ENCODE results near the gene CCDC18.
A peak's percentile ranks its signal among the peaks of the same experiment; 100 is the strongest.

Gene CCDC18

DNA sequence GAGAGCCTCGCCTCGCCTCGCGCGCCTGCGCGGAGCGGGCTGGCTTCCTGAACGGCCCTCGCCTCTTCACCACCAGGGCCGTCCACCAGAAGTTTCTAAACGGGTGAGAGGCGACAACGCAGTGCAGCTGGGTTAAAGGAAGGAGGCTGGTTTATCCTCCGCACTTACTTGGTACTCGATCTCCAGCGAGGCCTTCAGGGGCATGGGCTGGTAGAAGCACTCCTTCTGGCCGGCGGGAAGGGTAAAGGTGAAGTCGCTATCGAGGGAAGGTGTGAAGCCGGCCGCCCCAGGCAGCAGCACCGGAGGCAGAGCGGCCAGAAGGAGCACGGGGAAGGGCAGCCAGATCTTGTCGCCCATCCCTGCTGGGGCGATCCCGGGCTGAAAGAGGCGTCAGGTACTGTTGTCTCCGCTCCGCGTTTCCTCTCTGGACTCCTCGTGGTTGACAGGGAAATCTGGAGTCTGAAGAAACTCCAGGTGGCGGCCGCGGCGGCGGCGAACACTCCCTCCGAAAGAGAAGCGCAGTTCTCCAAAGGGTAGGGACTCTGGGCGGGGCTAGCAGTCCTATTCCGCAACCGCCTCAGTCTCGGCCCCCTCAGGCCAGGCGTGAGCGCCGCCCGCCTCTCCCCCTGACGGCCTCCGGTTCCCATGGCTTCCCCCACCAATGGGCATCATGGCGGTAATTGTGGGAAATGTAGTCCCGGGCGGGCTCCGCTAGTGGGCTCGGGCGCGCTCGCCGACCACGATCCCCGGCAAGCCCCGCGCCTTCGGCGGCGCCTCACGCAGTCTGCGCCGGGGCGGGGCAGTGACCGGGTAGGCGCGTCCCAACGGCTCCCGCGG is 420 bp upstream of the CCDC18 start, which contains the start of gene TMED5 (continued):
- TF ChIP-seq INSM2 (tag by site-specific recombination; IDR thresholded peaks at IDR 0.05) (peak; percentile 22; the same call in 1 of the 2 replicates), GLI2 (tag by site-specific recombination; IDR thresholded peaks at IDR 0.05; ENCODE audit: borderline replicate concordance, low read depth) (no peak), ZBTB20 (tag by site-specific recombination; IDR thresholded peaks at IDR 0.05) (peak; percentile 9), ZNF184 (tag by site-specific recombination; IDR thresholded peaks at IDR 0.05) (no peak), ZNF335 (tag by site-specific recombination; conservative IDR thresholded peaks at IDR 0.05) (peak; percentile 66), TCF7L2 (IDR thresholded peaks at IDR 0.05; ENCODE audit: borderline replicate concordance, low read depth, low read length) (no peak), BCL11A (tag by site-specific recombination; IDR thresholded peaks at IDR 0.05; ENCODE audit: low read depth) (peak; percentile 82; the same call in 1 of the 2 replicates), ZNF513 (tag by site-specific recombination; IDR thresholded peaks at IDR 0.05) (no peak), MEIS1 (CRISPR knock-in tag; IDR thresholded peaks at IDR 0.05; ENCODE audit: borderline replicate concordance) (no peak), KLF7 (tag by site-specific recombination; IDR thresholded peaks at IDR 0.05; ENCODE audit: borderline replicate concordance) (no peak), MYNN (tag by site-specific recombination; IDR thresholded peaks at IDR 0.05; ENCODE audit: borderline replicate concordance) (no peak; the same call in 1 of the 2 replicates), ZNF707 (tag by site-specific recombination; IDR thresholded peaks at IDR 0.05) (no peak), ZNF394 (tag by site-specific recombination; IDR thresholded peaks at IDR 0.05; ENCODE audit: borderline replicate concordance) (peak; percentile 78; the same call in 1 of the 2 replicates), GLIS2 (tag by site-specific recombination; IDR thresholded peaks at IDR 0.05) (peak; percentile 100), OVOL3 (tag by site-specific recombination; IDR thresholded peaks at IDR 0.05) (0 out of 2 replicates have a peak, but pooled peaks have one; percentile 39), ZNF398 (tag by site-specific recombination; IDR thresholded peaks at IDR 0.05) (peak; percentile 91), WT1 (tag by site-specific recombination; IDR thresholded peaks at IDR 0.05) (peak; percentile 36; the same call in 1 of the 2 replicates), SP7 (tag by site-specific recombination; IDR thresholded peaks at IDR 0.05) (peak; percentile 34), ZNF449 (tag by site-specific recombination; IDR thresholded peaks at IDR 0.05) (no peak), HOXA7 (CRISPR knock-in tag; IDR thresholded peaks at IDR 0.05; ENCODE audit: borderline replicate concordance) (no peak), ZNF488 (tag by site-specific recombination; IDR thresholded peaks at IDR 0.05) (0 out of 2 replicates have a peak, but pooled peaks have one; percentile 9), SP2 (tag by site-specific recombination; IDR thresholded peaks at IDR 0.05) (peak; percentile 90), ZSCAN23 (tag by site-specific recombination; IDR thresholded peaks at IDR 0.05) (peak; percentile 65; the same call in 1 of the 2 replicates), KLF17 (tag by site-specific recombination; IDR thresholded peaks at IDR 0.05) (peak; percentile 57), ZNF221 (tag by site-specific recombination; IDR thresholded peaks at IDR 0.05; ENCODE audit: borderline replicate concordance) (0 out of 2 replicates have a peak, but pooled peaks have one; percentile 55)
- TF ChIP-seq, protein P1, sequence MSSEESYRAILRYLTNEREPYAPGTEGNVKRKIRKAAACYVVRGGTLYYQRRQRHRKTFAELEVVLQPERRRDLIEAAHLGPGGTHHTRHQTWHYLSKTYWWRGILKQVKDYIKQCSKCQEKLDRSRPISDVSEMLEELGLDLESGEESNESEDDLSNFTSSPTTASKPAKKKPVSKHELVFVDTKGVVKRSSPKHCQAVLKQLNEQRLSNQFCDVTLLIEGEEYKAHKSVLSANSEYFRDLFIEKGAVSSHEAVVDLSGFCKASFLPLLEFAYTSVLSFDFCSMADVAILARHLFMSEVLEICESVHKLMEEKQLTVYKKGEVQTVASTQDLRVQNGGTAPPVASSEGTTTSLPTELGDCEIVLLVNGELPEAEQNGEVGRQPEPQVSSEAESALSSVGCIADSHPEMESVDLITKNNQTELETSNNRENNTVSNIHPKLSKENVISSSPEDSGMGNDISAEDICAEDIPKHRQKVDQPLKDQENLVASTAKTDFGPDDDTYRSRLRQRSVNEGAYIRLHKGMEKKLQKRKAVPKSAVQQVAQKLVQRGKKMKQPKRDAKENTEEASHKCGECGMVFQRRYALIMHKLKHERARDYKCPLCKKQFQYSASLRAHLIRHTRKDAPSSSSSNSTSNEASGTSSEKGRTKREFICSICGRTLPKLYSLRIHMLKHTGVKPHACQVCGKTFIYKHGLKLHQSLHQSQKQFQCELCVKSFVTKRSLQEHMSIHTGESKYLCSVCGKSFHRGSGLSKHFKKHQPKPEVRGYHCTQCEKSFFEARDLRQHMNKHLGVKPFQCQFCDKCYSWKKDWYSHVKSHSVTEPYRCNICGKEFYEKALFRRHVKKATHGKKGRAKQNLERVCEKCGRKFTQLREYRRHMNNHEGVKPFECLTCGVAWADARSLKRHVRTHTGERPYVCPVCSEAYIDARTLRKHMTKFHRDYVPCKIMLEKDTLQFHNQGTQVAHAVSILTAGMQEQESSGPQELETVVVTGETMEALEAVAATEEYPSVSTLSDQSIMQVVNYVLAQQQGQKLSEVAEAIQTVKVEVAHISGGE (tag by site-specific recombination; conservative IDR thresholded peaks at IDR 0.05; ENCODE audit: low read depth): peak; percentile 7; the same call in 1 of the 2 replicates
